Neural cell (in vitro differentiated cells): ENCODE results near the gene PPFIA3.
"Not testable (repeated sequence)": the region's sequence is repeated elsewhere in the genome, so short reads cannot be mapped to it uniquely, and the experiment has no call there.

Source experiments
- EP300 ChIP-seq: fragments of 450-650 bp; conservative IDR thresholded peaks from 2 replicates; pipeline ENCODE4 v1.6.1; 2014; ENCODE audit warnings: antibody characterized with exemption, mild to moderate bottlenecking, moderate library complexity; ENCODE audit not compliant: poor library complexity, severe bottlenecking
- EZH2 ChIP-seq: fragments of 200-600, 300-800 bp; shearing (Covaris generic), sonication (generic); IDR thresholded peaks from 2 replicates; pipeline ENCODE4 v1.6.1; 2014; ENCODE audit warnings: antibody characterized with exemption, low read length, borderline replicate concordance, mild to moderate bottlenecking; ENCODE audit not compliant: insufficient read depth, poor library complexity, severe bottlenecking
- POLR2AphosphoS5 ChIP-seq: IDR thresholded peaks from 2 replicates; pipeline ENCODE4 v1.6.1; 2012
- RAD21 ChIP-seq: fragments of 450-650 bp; conservative IDR thresholded peaks from 2 replicates; pipeline ENCODE4 v1.6.1; 2014; ENCODE audit warnings: antibody characterized with exemption, mild to moderate bottlenecking, moderate library complexity
- REST ChIP-seq: IDR thresholded peaks from 2 replicates; pipeline ENCODE4 v1.6.1; 2012; ENCODE audit warnings: borderline replicate concordance
- SMC3 ChIP-seq: fragments of 450-650 bp; conservative IDR thresholded peaks from 2 replicates; pipeline ENCODE4 v1.6.1; 2014; ENCODE audit warnings: antibody characterized with exemption, mild to moderate bottlenecking, moderate library complexity; ENCODE audit not compliant: poor library complexity
- TF ChIP-seq, protein P1 (sequence below): fragments of 450-650 bp; IDR thresholded peaks from 2 replicates; pipeline ENCODE4 v1.5.1; 2014; ENCODE audit warnings: antibody characterized with exemption, mild to moderate bottlenecking, moderate library complexity; ENCODE audit not compliant: poor library complexity, severe bottlenecking

- not testable (repeated sequence) for TF ChIP-seq EZH2, EP300, SMC3, POLR2AphosphoS5, REST, RAD21
- TF ChIP-seq, protein P1, sequence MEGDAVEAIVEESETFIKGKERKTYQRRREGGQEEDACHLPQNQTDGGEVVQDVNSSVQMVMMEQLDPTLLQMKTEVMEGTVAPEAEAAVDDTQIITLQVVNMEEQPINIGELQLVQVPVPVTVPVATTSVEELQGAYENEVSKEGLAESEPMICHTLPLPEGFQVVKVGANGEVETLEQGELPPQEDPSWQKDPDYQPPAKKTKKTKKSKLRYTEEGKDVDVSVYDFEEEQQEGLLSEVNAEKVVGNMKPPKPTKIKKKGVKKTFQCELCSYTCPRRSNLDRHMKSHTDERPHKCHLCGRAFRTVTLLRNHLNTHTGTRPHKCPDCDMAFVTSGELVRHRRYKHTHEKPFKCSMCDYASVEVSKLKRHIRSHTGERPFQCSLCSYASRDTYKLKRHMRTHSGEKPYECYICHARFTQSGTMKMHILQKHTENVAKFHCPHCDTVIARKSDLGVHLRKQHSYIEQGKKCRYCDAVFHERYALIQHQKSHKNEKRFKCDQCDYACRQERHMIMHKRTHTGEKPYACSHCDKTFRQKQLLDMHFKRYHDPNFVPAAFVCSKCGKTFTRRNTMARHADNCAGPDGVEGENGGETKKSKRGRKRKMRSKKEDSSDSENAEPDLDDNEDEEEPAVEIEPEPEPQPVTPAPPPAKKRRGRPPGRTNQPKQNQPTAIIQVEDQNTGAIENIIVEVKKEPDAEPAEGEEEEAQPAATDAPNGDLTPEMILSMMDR: not testable (repeated sequence)
Observed at GRCh38 chr19:49127225-49127624, 7.9 kb downstream of the PPFIA3 start.
